Adrenal gland (tissue), 5 donors: ENCODE data around the gene MARS2.

Experiments used
- CTCF ChIP-seq, 6 experiments: fragments of 450-650 bp in 4 of 6; fragments of 200-600 bp in 2 of 6; sonication (generic) in 1 of 6; IDR thresholded peaks; 1 replicate in 5 of 6; 2 replicates in 1 of 6; pipeline versions ENCODE4 v1.5.1 to v1.8.0; 2016 to 2021; ENCODE audit warnings: antibody characterized with exemption in 6 of 6, mild to moderate bottlenecking in 2 of 6, moderate library complexity in 1 of 6
- POLR2A ChIP-seq, 2 donors: fragments of 450-650 bp; IDR thresholded peaks; one replicate each; pipeline ENCODE4 v1.6.1; 2017; ENCODE audit warnings: antibody characterized with exemption in 2 of 2, mild to moderate bottlenecking in 2 of 2, moderate library complexity in 1 of 2
- donor health status: DM: no; HTN: no; CAD: no.

- TF ChIP-seq CTCF (IDR thresholded peaks at IDR 0.05) (no peak), POLR2A (IDR thresholded peaks at IDR 0.05) (peak in 1 of 2 donors; percentile 75)
Measured at GRCh38 chr2:197705121-197705911, at the start of gene MARS2.
